ENCODE data around the gene GDF9.

DNA sequence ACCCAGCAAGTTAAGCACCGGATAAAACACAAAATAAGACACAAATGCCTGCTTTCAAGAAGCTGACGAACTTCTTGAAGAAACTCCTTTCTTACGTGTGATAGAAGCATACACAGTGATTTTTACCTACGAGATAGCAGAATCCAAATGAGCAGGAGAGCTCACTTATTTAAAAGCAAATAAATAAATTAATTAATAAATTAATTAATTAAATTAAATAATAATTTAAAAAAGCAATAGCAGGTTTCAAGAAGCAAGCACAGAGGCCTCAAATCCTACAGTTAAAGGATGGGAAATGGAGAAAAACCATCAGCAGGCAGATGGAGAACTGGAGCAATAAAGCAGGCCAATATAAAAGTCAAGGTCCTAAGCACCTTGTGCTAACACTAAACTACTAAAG lies 24.5 kb upstream of the GDF9 start:
- TF ChIP-seq, protein P1, sequence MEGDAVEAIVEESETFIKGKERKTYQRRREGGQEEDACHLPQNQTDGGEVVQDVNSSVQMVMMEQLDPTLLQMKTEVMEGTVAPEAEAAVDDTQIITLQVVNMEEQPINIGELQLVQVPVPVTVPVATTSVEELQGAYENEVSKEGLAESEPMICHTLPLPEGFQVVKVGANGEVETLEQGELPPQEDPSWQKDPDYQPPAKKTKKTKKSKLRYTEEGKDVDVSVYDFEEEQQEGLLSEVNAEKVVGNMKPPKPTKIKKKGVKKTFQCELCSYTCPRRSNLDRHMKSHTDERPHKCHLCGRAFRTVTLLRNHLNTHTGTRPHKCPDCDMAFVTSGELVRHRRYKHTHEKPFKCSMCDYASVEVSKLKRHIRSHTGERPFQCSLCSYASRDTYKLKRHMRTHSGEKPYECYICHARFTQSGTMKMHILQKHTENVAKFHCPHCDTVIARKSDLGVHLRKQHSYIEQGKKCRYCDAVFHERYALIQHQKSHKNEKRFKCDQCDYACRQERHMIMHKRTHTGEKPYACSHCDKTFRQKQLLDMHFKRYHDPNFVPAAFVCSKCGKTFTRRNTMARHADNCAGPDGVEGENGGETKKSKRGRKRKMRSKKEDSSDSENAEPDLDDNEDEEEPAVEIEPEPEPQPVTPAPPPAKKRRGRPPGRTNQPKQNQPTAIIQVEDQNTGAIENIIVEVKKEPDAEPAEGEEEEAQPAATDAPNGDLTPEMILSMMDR (IDR thresholded peaks at IDR 0.05), result no peak
- TF ChIP-seq POLR2A (IDR thresholded peaks at IDR 0.05) (no peak), POLR2AphosphoS5 (IDR thresholded peaks at IDR 0.05) (no peak)

Measured in breast epithelium (tissue), 3 donors.